ENCODE data around the gene NT5C.

Gene NT5C

GRCh38 chr17:75111777-75112335 lies 19.7 kb downstream of the NT5C start:
- DNase-seq (ENCODE audit: low spot score) (no peak), ATAC-seq (ENCODE audit: low read depth) (no peak)
- H3K27ac ChIP-seq (ENCODE audit: poor library complexity, severe bottlenecking): no peak overlapping the region
- H3K9me3 ChIP-seq (ENCODE audit: severe bottlenecking): no peaks in the 10 kb centered on the region
- H3K4me1 ChIP-seq (ENCODE audit: insufficient read depth, poor library complexity, severe bottlenecking): peaks cover 7% of the 10 kb centered on the region
- TF ChIP-seq CTCF (IDR thresholded peaks at IDR 0.05; ENCODE audit: poor library complexity, severe bottlenecking): no peak
- H3K27me3 ChIP-seq (ENCODE audit: insufficient read depth, poor library complexity, severe bottlenecking): no peaks in the 10 kb centered on the region
- H3K4me3 ChIP-seq (ENCODE audit: severe bottlenecking): no peak overlapping the region
- H3K36me3 ChIP-seq (ENCODE audit: low read depth): peaks cover 17% of the 10 kb centered on the region

- no peaks in the 10 kb centered on the region for H3K27me3 ChIP-seq (ENCODE audit: insufficient read depth, poor library complexity, severe bottlenecking)
- no peaks in the 10 kb centered on the region for H3K9me3 ChIP-seq (ENCODE audit: severe bottlenecking)
- no peak for TF ChIP-seq CTCF (IDR thresholded peaks at IDR 0.05; ENCODE audit: poor library complexity, severe bottlenecking)
- DNase-seq (ENCODE audit: low spot score) (no peak), ATAC-seq (ENCODE audit: low read depth) (peak; percentile 10; the same call in 1 of the 3 replicates)
- peak overlapping the region; percentile 61 for H3K4me3 ChIP-seq (ENCODE audit: severe bottlenecking)
- peaks cover 7% of the 10 kb centered on the region for H3K4me1 ChIP-seq (ENCODE audit: insufficient read depth, poor library complexity, severe bottlenecking)
- peak overlapping the region; percentile 47 for H3K27ac ChIP-seq (ENCODE audit: poor library complexity, severe bottlenecking)
- H3K36me3 ChIP-seq (ENCODE audit: low read depth): peaks cover 14% of the 10 kb centered on the region
Measured at GRCh38 chr17:75110234-75110937, 21.2 kb downstream of the NT5C start.

- H3K27me3 ChIP-seq (ENCODE audit: insufficient read depth, poor library complexity, severe bottlenecking): no peaks in the 10 kb centered on the region
- peaks cover 10% of the 10 kb centered on the region for H3K36me3 ChIP-seq (ENCODE audit: low read depth)
- H3K4me1 ChIP-seq (ENCODE audit: insufficient read depth, poor library complexity, severe bottlenecking): peaks cover 5% of the 10 kb centered on the region
- no peak for TF ChIP-seq CTCF (IDR thresholded peaks at IDR 0.05; ENCODE audit: poor library complexity, severe bottlenecking)
- ATAC-seq (ENCODE audit: low read depth) (peak; percentile 76), DNase-seq (ENCODE audit: low spot score) (peak; percentile 87)
- H3K4me3 ChIP-seq (ENCODE audit: severe bottlenecking): peak within 1 kb of the TSS; percentile 61
- H3K27ac ChIP-seq (ENCODE audit: poor library complexity, severe bottlenecking): peak within 1 kb of the TSS; percentile 47
- H3K9me3 ChIP-seq (ENCODE audit: severe bottlenecking): no peaks in the 10 kb centered on the region
Measured at GRCh38 chr17:75109407-75110233, 21.9 kb downstream of the NT5C start, which contains the start of gene ARMC7. Gene ARMC7, plus strand, starts transcription at chr17:75109969. Its CDS starts 320 bp downstream, at chr17:75110289.

GRCh38 chr17:75109046-75109406 lies 22.5 kb downstream of the NT5C start:
- Histone ChIP-seq H3K4me1 (ENCODE audit: insufficient read depth, poor library complexity, severe bottlenecking) (no peaks in the 10 kb centered on the region), H3K4me3 (ENCODE audit: severe bottlenecking) (peak overlapping the region; percentile 61), H3K36me3 (ENCODE audit: low read depth) (peaks cover 8% of the 10 kb centered on the region), H3K27ac (ENCODE audit: poor library complexity, severe bottlenecking) (no peak overlapping the region), H3K27me3 (ENCODE audit: insufficient read depth, poor library complexity, severe bottlenecking) (no peaks in the 10 kb centered on the region), H3K9me3 (ENCODE audit: severe bottlenecking) (no peaks in the 10 kb centered on the region)
- TF ChIP-seq CTCF (IDR thresholded peaks at IDR 0.05; ENCODE audit: poor library complexity, severe bottlenecking): no peak
- DNase-seq (ENCODE audit: low spot score) (no peak), ATAC-seq (ENCODE audit: low read depth) (no peak)
